Stimulated activated CD8-positive, alpha-beta memory T cell treated with anti-CD3 and anti-CD28 coated beads, Interleukin-7, amount 100 ng/mL, for 1 hour (primary cell): ENCODE measurements around the gene VARS1.
A peak's percentile ranks its signal among the peaks of the same experiment; 100 is the strongest.
"Not testable (repeated sequence)": the region's sequence is repeated elsewhere in the genome, so short reads cannot be mapped to it uniquely, and the experiment has no call there.

Experiments
- DNase-seq, 2 donors: peaks; one replicate each; pipeline ENCODE4 v3.0.0-alpha.2; 2020; ENCODE audit warnings: low read depth in 2 of 2

The VARS1 gene

GRCh38 chr6:31795616-31796298, at the start of gene VARS1:
Gene VARS1, minus strand, starts transcription at chr6:31795752. Its CDS starts 535 bp downstream, at chr6:31795217.
- peak; percentile 66 for DNase-seq

- no peak for DNase-seq
Observed at GRCh38 chr6:31844507-31844906, 49.0 kb upstream of the VARS1 start.

- no peak for DNase-seq
Observed at GRCh38 chr6:31842053-31842452, 46.5 kb upstream of the VARS1 start.

- not testable (repeated sequence) for DNase-seq
Observed at GRCh38 chr6:31839779-31840126, 44.2 kb upstream of the VARS1 start.

- no peak for DNase-seq
Observed at GRCh38 chr6:31838968-31839367, 43.4 kb upstream of the VARS1 start.

GRCh38 chr6:31838114-31838553, 42.6 kb upstream of the VARS1 start:
- not testable (repeated sequence) for DNase-seq

GRCh38 chr6:31837369-31838113, 42.0 kb upstream of the VARS1 start:
- no peak for DNase-seq

GRCh38 chr6:31836474-31837368, 41.2 kb upstream of the VARS1 start:
- DNase-seq: no peak

GRCh38 chr6:31836047-31836473, 40.5 kb upstream of the VARS1 start:
- no peak for DNase-seq

GRCh38 chr6:31834367-31835250, 39.1 kb upstream of the VARS1 start:
- peak; percentile 64 to 67 for DNase-seq

- no peak for DNase-seq
Observed at GRCh38 chr6:31831350-31832215, 36.0 kb upstream of the VARS1 start.

GRCh38 chr6:31830886-31831335, 35.4 kb upstream of the VARS1 start:
- DNase-seq: no peak

GRCh38 chr6:31829633-31830283, 34.2 kb upstream of the VARS1 start:
- no peak for DNase-seq

GRCh38 chr6:31827286-31828079, 31.9 kb upstream of the VARS1 start, which contains the start of gene HSPA1B:
Gene HSPA1B, plus strand, starts transcription at chr6:31827738. Its CDS starts 213 bp downstream, at chr6:31827951.
- peak; percentile 78 to 81 for DNase-seq

- no peak for DNase-seq
Observed at GRCh38 chr6:31826793-31827285, 31.3 kb upstream of the VARS1 start.

- DNase-seq: no peak
Observed at GRCh38 chr6:31825553-31825952, 30.0 kb upstream of the VARS1 start.

- not testable (repeated sequence) for DNase-seq
Observed at GRCh38 chr6:31823592-31824196, 28.1 kb upstream of the VARS1 start.
